IMR-90 (cell line): ENCODE measurements around the gene PATJ. TPM values are rescaled to one million over a fixed set of nuclear protein-coding genes. Genes with fewer than 3 reads are reported as not detected.

Source experiments
- ATAC-seq: fragments of 200-7000 bp; cut with Tn5 transposase; 2 replicates; pipeline ENCODE4 v1.9.1; 2020; ENCODE audit warnings: low read depth, mild to moderate bottlenecking, moderate library complexity
- BruUV-seq: library from RNA; stranded (reverse); fragments of 400-500 nt; replicated peaks from 2 replicates; lab custom pipeline; 2021; lab: Mats Ljungman, UMichigan
- CTCF ChIA-PET: fragments of 300-600 bp; formaldehyde crosslinking; extraction: SDS; loops from one replicate; lab custom pipeline; 2021; ENCODE audit warnings: antibody characterized with exemption; lab: Yijun Ruan, JAX
- POLR2A ChIA-PET: fragments of 300-600 bp; sonication (Branson Sonifier 250); formaldehyde crosslinking; loops from one replicate; lab custom pipeline; 2022; ENCODE audit warnings: antibody characterized with exemption; ENCODE audit not compliant: unreplicated experiment; lab: Charles Lee
- DNase-seq: peaks from one replicate; pipeline ENCODE4 v3.0.0; 2013
- H2AFZ ChIP-seq: replicated peaks from 2 replicates; pipeline ENCODE3; 2013; ENCODE audit warnings: low read length, mild to moderate bottlenecking; ENCODE audit not compliant: poor library complexity
- H2AK5ac ChIP-seq: 2 replicates; pipeline ENCODE4 v1.6.1; 2013; ENCODE audit warnings: low read depth, low read length, inconsistent platforms
- H2AK9ac ChIP-seq: replicated peaks from 2 replicates; pipeline ENCODE3; 2013; ENCODE audit warnings: mild to moderate bottlenecking, low read depth, low read length, moderate library complexity; ENCODE audit not compliant: poor library complexity
- H2BK120ac ChIP-seq: 2 replicates; pipeline ENCODE4 v1.6.1; 2013; ENCODE audit warnings: low read depth, low read length, inconsistent platforms
- H2BK15ac ChIP-seq: 3 replicates; pipeline ENCODE4 v1.6.1; 2013; ENCODE audit warnings: low read depth, low read length, inconsistent platforms
- H2BK20ac ChIP-seq: 2 replicates; pipeline ENCODE4 v1.6.1; 2013; ENCODE audit warnings: low read depth, mild to moderate bottlenecking, inconsistent platforms, low read length, moderate library complexity
- H2BK5ac ChIP-seq: 2 replicates; pipeline ENCODE4 v1.6.1; 2013; ENCODE audit warnings: mild to moderate bottlenecking, low read depth, low read length, inconsistent platforms; ENCODE audit not compliant: poor library complexity, severe bottlenecking
- H3K14ac ChIP-seq: replicated peaks from 2 replicates; pipeline ENCODE4 v1.6.1; 2013; ENCODE audit warnings: low read depth, low read length, inconsistent platforms
- H3K18ac ChIP-seq: 2 replicates; pipeline ENCODE4 v1.6.1; 2013; ENCODE audit warnings: low read depth, low read length, control low read depth
- H3K23ac ChIP-seq: 2 replicates; pipeline ENCODE4 v1.6.1; 2013; ENCODE audit warnings: low read depth, low read length, inconsistent platforms
- H3K27ac ChIP-seq: 2 replicates; pipeline ENCODE4 v1.5.1; 2013; ENCODE audit warnings: mild to moderate bottlenecking, control low read depth, low read length; ENCODE audit not compliant: insufficient read depth
- H3K27me3 ChIP-seq: 2 replicates; pipeline ENCODE4 v1.6.1; 2013; ENCODE audit warnings: low read length; ENCODE audit not compliant: control insufficient read depth, insufficient read depth
- H3K36me3 ChIP-seq: 2 replicates; pipeline ENCODE4 v1.6.1; 2013; ENCODE audit warnings: low read length, mixed read lengths; ENCODE audit not compliant: control insufficient read depth, insufficient read depth
- H3K4ac ChIP-seq: 2 replicates; pipeline ENCODE4 v1.6.1; 2013; ENCODE audit warnings: low read depth, low read length, inconsistent platforms
- H3K4me1 ChIP-seq: 2 replicates; pipeline ENCODE4 v1.6.1; 2013; ENCODE audit warnings: low read length, mixed read lengths; ENCODE audit not compliant: control insufficient read depth, insufficient read depth
- H3K4me2 ChIP-seq: 2 replicates; pipeline ENCODE4 v1.6.1; 2013; ENCODE audit warnings: low read depth, mild to moderate bottlenecking, control low read depth, low read length, moderate library complexity
- H3K4me3 ChIP-seq: 2 replicates; pipeline ENCODE4 v1.5.1; 2013; ENCODE audit warnings: low read depth, mild to moderate bottlenecking, control low read depth, low read length, moderate library complexity; ENCODE audit not compliant: insufficient read depth
- H3K56ac ChIP-seq: 2 replicates; pipeline ENCODE4 v1.6.1; 2013; ENCODE audit warnings: low read length, inconsistent platforms; ENCODE audit not compliant: insufficient read depth; ENCODE audit errors: extremely low read depth
- H3K79me1 ChIP-seq, 2 experiments: 2 replicates each; pipeline ENCODE4 v1.6.1; 2013; ENCODE audit warnings: low read length in 2 of 2, inconsistent platforms in 1 of 2, low read depth in 1 of 2
- H3K9ac ChIP-seq: 2 replicates; pipeline ENCODE4 v1.6.1; 2013; ENCODE audit warnings: low read depth, low read length, control low read depth
- H3K9me1 ChIP-seq: 2 replicates; pipeline ENCODE4 v1.6.1; 2013; ENCODE audit warnings: low read length, inconsistent platforms; ENCODE audit not compliant: insufficient read depth
- H3K9me3 ChIP-seq: 2 replicates; pipeline ENCODE4 v1.6.1; 2013; ENCODE audit warnings: low read length; ENCODE audit not compliant: control insufficient read depth, insufficient read depth
- H4K20me1 ChIP-seq: 2 replicates; pipeline ENCODE4 v1.6.1; 2013; ENCODE audit warnings: low read length, inconsistent platforms; ENCODE audit not compliant: insufficient read depth
- H4K5ac ChIP-seq: 2 replicates; pipeline ENCODE4 v1.6.1; 2013; ENCODE audit warnings: mild to moderate bottlenecking, low read depth, low read length, control low read depth
- H4K8ac ChIP-seq, 2 experiments: 2 replicates each; pipeline ENCODE4 v1.6.1; 2013; ENCODE audit warnings: low read depth in 2 of 2, low read length in 2 of 2, control low read depth in 1 of 2, inconsistent platforms in 1 of 2
- H4K91ac ChIP-seq: 2 replicates; pipeline ENCODE4 v1.6.1; 2013; ENCODE audit warnings: low read depth, low read length, inconsistent platforms; ENCODE audit not compliant: insufficient read depth
- BHLHE40 ChIP-seq: fragments of 150-350 bp; IDR thresholded peaks from 2 replicates; pipeline ENCODE4 v1.6.1; 2016; ENCODE audit warnings: mild to moderate bottlenecking, low read depth, low read length
- CEBPB ChIP-seq: IDR thresholded peaks from 2 replicates; pipeline ENCODE4 v1.6.1; 2012; ENCODE audit warnings: low read depth, low read length, improper control_type of control experiment
- CHD1 ChIP-seq: IDR thresholded peaks from 2 replicates; pipeline ENCODE4 v1.6.1; 2012; ENCODE audit warnings: low read depth, low read length, improper control_type of control experiment
- CTCF ChIP-seq: conservative IDR thresholded peaks from 2 replicates; pipeline ENCODE4 v1.5.1; 2012; ENCODE audit warnings: mild to moderate bottlenecking, low read depth, low read length, improper control_type of control experiment
- ELK1 ChIP-seq: fragments of 150-350 bp; IDR thresholded peaks from 2 replicates; pipeline ENCODE4 v1.6.1; 2016; ENCODE audit warnings: low read depth, mild to moderate bottlenecking, low read length, moderate library complexity, borderline replicate concordance
- FOS ChIP-seq: fragments of 150-350 bp; IDR thresholded peaks from 2 replicates; pipeline ENCODE4 v1.6.1; 2016; ENCODE audit warnings: low read depth, low read length
- MAFK ChIP-seq: IDR thresholded peaks from 2 replicates; pipeline ENCODE4 v1.6.1; 2012; ENCODE audit warnings: low read depth, low read length, improper control_type of control experiment
- MAZ ChIP-seq: IDR thresholded peaks from 2 replicates; pipeline ENCODE4 v1.6.1; 2012; ENCODE audit warnings: low read depth, mild to moderate bottlenecking, low read length, improper control_type of control experiment, moderate library complexity, borderline replicate concordance
- MXI1 ChIP-seq: IDR thresholded peaks from 2 replicates; pipeline ENCODE4 v1.6.1; 2012; ENCODE audit warnings: low read depth, mild to moderate bottlenecking, low read length, moderate library complexity, borderline replicate concordance
- NFE2L2 ChIP-seq: fragments of 150-350 bp; IDR thresholded peaks from 2 replicates; pipeline ENCODE4 v1.6.1; 2016; ENCODE audit warnings: low read depth, mild to moderate bottlenecking, low read length
- POLR2A ChIP-seq: IDR thresholded peaks from 2 replicates; pipeline ENCODE4 v1.6.1; 2012; ENCODE audit warnings: mild to moderate bottlenecking, low read depth, low read length
- RAD21 ChIP-seq: IDR thresholded peaks from 2 replicates; pipeline ENCODE4 v1.6.1; 2012; ENCODE audit warnings: low read length, improper control_type of control experiment
- RCOR1 ChIP-seq: IDR thresholded peaks from 2 replicates; pipeline ENCODE4 v1.6.1; 2012; ENCODE audit warnings: mild to moderate bottlenecking, low read length, improper control_type of control experiment; ENCODE audit not compliant: insufficient replicate concordance
- RFX5 ChIP-seq: IDR thresholded peaks from 2 replicates; pipeline ENCODE4 v1.8.0; 2012; ENCODE audit warnings: low read depth, mild to moderate bottlenecking, low read length, moderate library complexity
- SMC3 ChIP-seq: fragments of 150-350 bp; IDR thresholded peaks from 2 replicates; pipeline ENCODE4 v1.6.1; 2016; ENCODE audit warnings: low read depth, mild to moderate bottlenecking, antibody characterized with exemption, low read length, moderate library complexity
- USF2 ChIP-seq: fragments of 150-350 bp; IDR thresholded peaks from 2 replicates; pipeline ENCODE4 v1.6.1; 2017; ENCODE audit warnings: mild to moderate bottlenecking, antibody characterized with exemption, low read length, low read depth
- WGBS, 2 experiments: methylation state at CpG; one replicate each; pipeline versions ENCODE4 v1.1.5 to v1.1.7; 2013; ENCODE audit warnings: missing lambda C conversion rate in 2 of 2; ENCODE audit not compliant: insufficient read length in 1 of 2; ENCODE audit errors: extremely low coverage in 2 of 2; 5-methylcytosine and 5-hydroxymethylcytosine counted together
- dilution Hi-C: fragments of 300-500 bp; cut with HindIII; formaldehyde crosslinking; loops from one replicate; pipeline ENCODE4 v1.14.3; 2018; ENCODE audit warnings: low sequenced_read_pairs; ENCODE audit not compliant: unreplicated experiment
- in situ Hi-C: fragments of 300-500 bp; cut with MboI; formaldehyde crosslinking; loops from 3 replicates; pipeline ENCODE4 v1.14.3; 2019; ENCODE audit warnings: low sequenced_read_pairs, inconsistent platforms, mixed read lengths
- intact Hi-C: fragments of 100-400 bp; cut with micrococcal nuclease; formaldehyde crosslinking; loops from 2 replicates; pipeline ENCODE4 v1.10.0; 2022
- polyA plus RNA-seq, 3 experiments: library from polyadenylated mRNA; depleted of rRNA; stranded (reverse); fragments of >200 nt; gene quantifications; 2 replicates each; pipeline ENCODE4 v1.2.3, GENCODE V29; 2012; ENCODE audit warnings: low replicate concordance in 1 of 3
- total RNA-seq: library from RNA; depleted of rRNA; stranded (reverse); fragments of >200 nt; gene quantifications from 2 replicates; pipeline ENCODE4 v1.2.3, GENCODE V29; 2012

PATJ gene
- total and polyA plus RNA-seq, 2 of the 4 experiments (the other 2 are of a cell fraction): 2.0 to 3.4 TPM

- ATAC-seq (no peak), DNase-seq (no peak)
- no peak overlapping the region for H2BK5ac ChIP-seq
- no peaks in the 10 kb centered on the region for H3K79me1 ChIP-seq
- ChIA-PET POLR2A (no interaction called here), CTCF (no interaction called here)
- no peaks in the 10 kb centered on the region for H3K4me1 ChIP-seq
- no TSS peak for BruUV-seq
- 67% methylated on average over 1 of the region's 2 CpGs; no CpG with 5 or more reads in 1 of the 2 experiments for WGBS, 2 experiments
- H3K56ac ChIP-seq: no peak overlapping the region
- H2BK120ac ChIP-seq: no peak overlapping the region
- no peak overlapping the region for H4K5ac ChIP-seq
- H2AK5ac ChIP-seq: no peak overlapping the region
- H3K4me2 ChIP-seq: no peak overlapping the region
- H4K8ac ChIP-seq: no peak overlapping the region
- in situ Hi-C loops: no loop called here
- no peak overlapping the region for H3K9ac ChIP-seq
- no peak overlapping the region for H3K27ac ChIP-seq
- intact Hi-C loops: no loop called here
- dilution Hi-C loops: no loop called here
- no peak overlapping the region for H3K14ac ChIP-seq
- no peaks in the 10 kb centered on the region for H4K20me1 ChIP-seq
- H2AFZ ChIP-seq: no peak overlapping the region
- no peak overlapping the region for H3K4ac ChIP-seq
- no peak overlapping the region for H3K18ac ChIP-seq
- H3K4me3 ChIP-seq: no peak overlapping the region
- no peak overlapping the region for H4K91ac ChIP-seq
- H3K9me1 ChIP-seq: no peaks in the 10 kb centered on the region
- no peaks in the 10 kb centered on the region for H3K36me3 ChIP-seq
- no peaks in the 10 kb centered on the region for H3K27me3 ChIP-seq
- TF ChIP-seq RAD21 (no peak), RCOR1 (no peak), ELK1 (no peak), POLR2A (no peak), CEBPB (no peak), MXI1 (no peak), USF2 (no peak), SMC3 (no peak), MAZ (no peak), CHD1 (no peak), FOS (no peak), BHLHE40 (no peak), MAFK (no peak), NFE2L2 (no peak), CTCF (no peak), RFX5 (no peak)
- no peak overlapping the region for H2BK20ac ChIP-seq
- H3K23ac ChIP-seq: no peak overlapping the region
- no peak overlapping the region for H2AK9ac ChIP-seq
- H2BK15ac ChIP-seq: no peak overlapping the region
- no peaks in the 10 kb centered on the region for H3K9me3 ChIP-seq
Measured at GRCh38 chr1:62040450-62040849, 298.2 kb downstream of the PATJ start.
